Mesodermal cell (in vitro differentiated cells): Measurements from ENCODE around the gene GOLPH3L.
"Not testable (repeated sequence)": the region's sequence is repeated elsewhere in the genome, so short reads cannot be mapped to it uniquely, and the experiment has no call there.

ENCODE experiments used
- H3K27ac ChIP-seq: 2 replicates; pipeline ENCODE4 v1.7.0; 2013; ENCODE audit warnings: mild to moderate bottlenecking, low read depth, low read length, moderate library complexity; ENCODE audit not compliant: severe bottlenecking
- H3K36me3 ChIP-seq: 2 replicates; pipeline ENCODE4 v1.7.1; 2013; ENCODE audit warnings: mild to moderate bottlenecking, low read length, moderate library complexity; ENCODE audit not compliant: control insufficient read depth, insufficient read depth
- H3K4me1 ChIP-seq: one replicate; pipeline ENCODE4 v1.7.1; 2013; ENCODE audit warnings: mild to moderate bottlenecking, low read length; ENCODE audit not compliant: insufficient read depth, control insufficient read depth, poor library complexity, severe bottlenecking
- H3K4me3 ChIP-seq: 2 replicates; pipeline ENCODE4 v1.7.0; 2013; ENCODE audit warnings: low read length, control low read depth, mild to moderate bottlenecking; ENCODE audit not compliant: insufficient read depth, poor library complexity, severe bottlenecking; ENCODE audit errors: extremely low read depth
- H3K9me3 ChIP-seq: 2 replicates; pipeline ENCODE4 v1.7.1; 2013; ENCODE audit warnings: mild to moderate bottlenecking, low read length, moderate library complexity; ENCODE audit not compliant: control insufficient read depth
- WGBS, 2 experiments: methylation state at CpG; one replicate each; pipeline ENCODE4 v1.1.5; 2013; ENCODE audit warnings: missing lambda C conversion rate in 2 of 2; ENCODE audit not compliant: insufficient coverage in 2 of 2; 5-methylcytosine and 5-hydroxymethylcytosine counted together

GOLPH3L gene

DNA sequence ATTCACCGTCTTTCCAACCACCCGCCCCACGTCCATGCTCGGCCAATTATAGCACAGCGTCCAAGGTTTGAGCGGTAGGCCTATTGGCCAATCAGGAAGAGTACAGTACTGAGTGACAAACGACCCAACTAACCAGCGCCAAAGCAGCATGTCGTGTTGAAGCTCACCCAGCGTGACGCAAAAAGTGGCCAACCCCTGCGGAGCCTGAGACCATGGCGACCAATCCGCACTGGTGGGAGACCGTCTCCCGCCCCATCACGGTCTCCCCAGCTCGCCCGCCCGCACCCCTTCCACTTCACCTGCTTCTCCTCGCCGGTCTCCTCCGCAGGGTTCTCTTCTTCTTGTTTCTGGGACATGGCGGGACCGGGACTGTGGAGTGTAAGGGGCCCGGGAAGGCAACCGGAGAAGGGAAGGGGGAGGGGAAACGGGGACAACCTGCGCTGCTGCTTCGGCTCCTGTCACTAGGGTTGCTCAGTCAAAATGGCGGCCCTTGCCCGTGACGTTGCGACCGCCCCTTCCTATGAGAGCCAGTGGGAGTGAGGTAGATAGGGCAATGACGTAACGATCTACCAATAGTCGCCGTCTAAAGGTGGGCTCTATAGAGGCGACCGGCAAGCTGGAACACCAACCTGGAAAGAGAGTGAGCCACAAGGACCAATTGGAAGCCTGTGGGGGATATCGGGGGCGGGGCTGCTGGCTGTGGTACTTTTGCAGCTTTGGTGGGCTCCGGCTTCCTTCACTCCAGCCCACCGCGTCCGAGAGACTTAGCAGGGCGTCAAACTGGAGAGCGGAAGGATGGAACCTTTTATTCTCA, 67.6 kb downstream of the GOLPH3L start, which contains the start of gene ENSA:
Gene ENSA, minus strand, starts transcription at position 498 of the 814 bp plus-strand sequence. Its CDS starts 142 bp downstream, at position 356.
- H3K4me1 ChIP-seq: peaks cover 8% of the 10 kb centered on the region
- peak within 1 kb of the TSS; percentile 74 for H3K4me3 ChIP-seq
- WGBS, 2 experiments: 0% methylated on average over 36 to 37 of the region's 49 CpGs
- peak within 1 kb of the TSS; percentile 99 for H3K27ac ChIP-seq
- H3K9me3 ChIP-seq: no peaks in the 10 kb centered on the region
- peaks cover 39% of the 10 kb centered on the region for H3K36me3 ChIP-seq

DNA sequence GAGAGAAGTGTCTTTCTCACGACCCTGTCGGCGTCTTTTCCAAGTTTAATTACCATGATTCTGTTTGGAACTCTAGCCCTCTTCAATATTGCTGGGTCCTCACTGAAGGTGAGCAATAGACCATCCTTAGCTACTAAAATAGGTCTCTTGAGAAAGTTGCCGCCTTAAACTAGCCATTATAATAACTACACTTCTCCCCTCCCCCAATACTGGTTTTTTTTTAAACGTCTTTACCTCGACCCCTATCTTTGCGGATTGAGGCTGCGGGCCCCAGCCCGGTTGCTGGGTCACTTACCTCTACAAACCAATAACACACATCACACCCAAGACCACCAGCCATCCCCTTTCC, 68.2 kb downstream of the GOLPH3L start:
- 0 to 1% methylated on average over 6 to 8 of the region's 9 CpGs for WGBS, 2 experiments
- H3K4me3 ChIP-seq: peak overlapping the region; percentile 74
- no peaks in the 10 kb centered on the region for H3K9me3 ChIP-seq
- H3K27ac ChIP-seq: peak overlapping the region; percentile 99
- H3K36me3 ChIP-seq: peaks cover 45% of the 10 kb centered on the region
- peaks cover 10% of the 10 kb centered on the region for H3K4me1 ChIP-seq

DNA sequence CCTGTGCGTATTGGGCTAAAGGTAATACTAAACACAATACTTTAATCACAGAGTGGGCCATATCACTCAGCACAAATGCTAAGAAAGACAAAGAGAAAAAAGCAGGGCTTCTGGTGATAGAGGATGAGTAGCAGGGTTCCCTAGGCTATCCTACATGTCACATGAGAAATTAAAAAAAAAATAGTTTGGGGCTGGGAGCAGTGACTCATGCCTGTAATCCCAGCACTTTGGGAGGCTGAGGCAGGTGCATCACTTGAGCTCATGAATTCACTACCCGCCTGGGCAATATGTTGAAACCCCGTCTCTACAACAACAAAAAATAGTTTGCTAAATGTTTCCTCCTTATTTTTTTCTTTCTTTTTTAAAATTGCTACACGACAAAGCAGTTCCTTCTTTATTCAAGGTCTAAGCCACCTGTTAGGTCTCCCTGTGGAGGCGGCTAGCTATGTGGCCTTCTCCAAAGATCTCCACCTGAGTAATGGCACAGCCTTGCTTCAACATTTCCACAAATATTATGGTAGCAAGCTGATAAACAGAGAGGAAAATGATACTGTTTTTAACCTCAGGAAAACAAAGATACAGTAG, 69.0 kb downstream of the GOLPH3L start:
- H3K27ac ChIP-seq: no peak overlapping the region

DNA sequence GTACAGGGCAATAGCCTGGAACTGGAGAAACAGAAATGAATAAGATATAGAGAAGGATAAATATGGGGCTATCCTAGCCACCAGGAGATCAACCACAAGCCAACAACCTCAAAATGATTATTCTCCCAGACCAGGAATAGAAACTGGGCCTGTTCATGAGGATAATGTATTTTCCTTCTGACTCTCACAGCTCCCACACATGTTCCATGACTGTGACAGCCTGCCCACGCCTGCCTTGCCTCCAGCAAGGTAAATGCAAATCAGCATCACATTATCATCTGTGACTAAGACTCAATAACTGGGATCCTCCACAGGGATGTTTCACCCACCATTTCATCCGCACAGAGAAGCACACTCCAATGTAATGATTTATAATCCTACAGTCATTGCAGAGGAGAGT, 70.8 kb downstream of the GOLPH3L start:
- no peak overlapping the region for H3K4me3 ChIP-seq
- H3K27ac ChIP-seq: no peak overlapping the region
- 80 to 86% methylated on average over 1 of the region's 2 CpGs for WGBS, 2 experiments
- peaks cover 22% of the 10 kb centered on the region for H3K4me1 ChIP-seq
- H3K36me3 ChIP-seq: peaks cover 66% of the 10 kb centered on the region
- H3K9me3 ChIP-seq: no peaks in the 10 kb centered on the region

More for the DNA sequence above, 69.0 kb downstream of the GOLPH3L start:
- WGBS, 2 experiments: 82 to 86% methylated on average over 3 of the region's 5 CpGs
- Histone ChIP-seq H3K4me1 (peaks cover 15% of the 10 kb centered on the region), H3K9me3 (no peaks in the 10 kb centered on the region), H3K4me3 (peak overlapping the region; percentile 74), H3K36me3 (peaks cover 51% of the 10 kb centered on the region)

DNA sequence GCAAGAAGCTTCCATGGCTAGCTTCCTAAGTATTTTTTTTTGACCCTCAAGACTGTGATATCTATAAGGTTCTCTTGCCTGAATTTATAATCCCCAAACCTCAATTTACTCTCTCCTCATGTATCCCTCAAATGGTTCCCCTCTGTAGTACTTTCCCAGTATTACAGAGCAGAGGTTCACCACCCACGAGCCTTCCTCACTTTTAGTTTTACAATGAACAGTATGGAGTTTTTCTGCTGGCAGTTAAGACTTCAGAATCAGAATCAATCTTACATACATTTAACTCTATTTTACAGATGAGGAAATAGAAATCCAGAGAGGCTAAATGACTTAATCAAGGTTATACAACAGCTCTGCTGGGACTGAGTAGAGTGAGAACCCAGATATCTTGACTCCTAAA, 72.4 kb downstream of the GOLPH3L start:
- not testable (repeated sequence) for H3K27ac ChIP-seq, H3K9me3 ChIP-seq, H3K4me3 ChIP-seq
- Histone ChIP-seq H3K4me1 (peaks cover 19% of the 10 kb centered on the region), H3K36me3 (peaks cover 82% of the 10 kb centered on the region)
- 100% methylated on average over 1 of the region's 1 CpG; no CpG with 5 or more reads in 1 of the 2 experiments for WGBS, 2 experiments

DNA sequence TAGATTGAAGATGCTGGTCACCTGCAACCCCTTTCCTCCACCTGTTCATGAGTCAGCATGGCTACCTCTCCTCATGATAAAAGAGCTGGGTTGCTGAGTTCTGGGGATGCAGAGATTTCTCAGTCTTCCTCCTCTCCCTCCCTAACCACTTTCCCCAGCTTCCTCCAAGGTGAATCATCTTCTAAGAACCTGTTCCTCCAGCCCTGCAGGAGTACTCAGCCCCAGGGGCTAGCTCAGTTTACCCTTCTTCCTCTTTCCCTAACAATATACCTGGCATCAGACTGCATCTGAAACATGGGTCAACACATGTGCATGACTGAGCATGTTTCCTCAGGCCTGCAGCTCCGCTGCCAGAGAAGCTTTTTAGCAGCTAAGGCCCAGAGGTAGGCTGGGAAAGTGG, 72.8 kb downstream of the GOLPH3L start:
- not testable (repeated sequence) for H3K4me3 ChIP-seq, H3K9me3 ChIP-seq, H3K27ac ChIP-seq
- peaks cover 86% of the 10 kb centered on the region for H3K36me3 ChIP-seq
- H3K4me1 ChIP-seq: peaks cover 19% of the 10 kb centered on the region
- no CpG with 5 or more reads among the region's 1 CpG for WGBS, 2 experiments

DNA sequence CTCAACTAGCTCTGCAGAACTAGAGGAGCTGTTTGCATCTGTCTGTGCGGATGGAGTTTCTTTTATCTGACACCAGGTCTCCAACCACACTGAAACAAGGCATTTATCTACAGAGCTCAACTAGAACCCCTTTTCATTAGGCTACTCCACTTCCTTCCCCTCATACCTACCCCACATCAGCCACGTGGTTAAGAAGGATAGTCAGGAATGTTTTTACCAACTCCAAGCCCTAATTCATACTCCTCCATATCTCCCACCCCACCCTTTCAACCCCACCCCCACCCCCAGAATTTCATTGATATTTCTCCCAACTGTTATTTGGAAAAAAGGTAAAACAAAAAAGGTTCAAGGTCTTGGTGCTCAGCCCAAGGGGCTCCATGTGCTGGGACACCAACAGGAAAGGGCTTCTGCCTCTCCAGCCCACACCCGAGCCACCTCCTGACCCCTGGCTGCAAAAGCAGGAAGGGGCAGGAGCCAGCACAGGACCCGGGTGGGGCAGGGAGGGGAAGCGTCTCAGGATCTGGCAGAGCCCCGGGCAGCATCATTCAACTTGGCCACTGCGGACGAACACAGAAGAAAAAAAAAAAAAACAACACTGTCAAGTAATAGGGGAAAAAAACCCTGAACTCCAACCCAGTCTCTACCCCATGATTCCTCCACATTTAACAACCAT, 74.5 kb downstream of the GOLPH3L start:
- Histone ChIP-seq H3K4me1 (peaks cover 14% of the 10 kb centered on the region), H3K9me3 (no peaks in the 10 kb centered on the region), H3K4me3 (no peak overlapping the region), H3K36me3 (peaks cover 91% of the 10 kb centered on the region), H3K27ac (no peak overlapping the region)
- WGBS, 2 experiments: 100% methylated on average over 1 of the region's 8 CpGs; no CpG with 5 or more reads in 1 of the 2 experiments

DNA sequence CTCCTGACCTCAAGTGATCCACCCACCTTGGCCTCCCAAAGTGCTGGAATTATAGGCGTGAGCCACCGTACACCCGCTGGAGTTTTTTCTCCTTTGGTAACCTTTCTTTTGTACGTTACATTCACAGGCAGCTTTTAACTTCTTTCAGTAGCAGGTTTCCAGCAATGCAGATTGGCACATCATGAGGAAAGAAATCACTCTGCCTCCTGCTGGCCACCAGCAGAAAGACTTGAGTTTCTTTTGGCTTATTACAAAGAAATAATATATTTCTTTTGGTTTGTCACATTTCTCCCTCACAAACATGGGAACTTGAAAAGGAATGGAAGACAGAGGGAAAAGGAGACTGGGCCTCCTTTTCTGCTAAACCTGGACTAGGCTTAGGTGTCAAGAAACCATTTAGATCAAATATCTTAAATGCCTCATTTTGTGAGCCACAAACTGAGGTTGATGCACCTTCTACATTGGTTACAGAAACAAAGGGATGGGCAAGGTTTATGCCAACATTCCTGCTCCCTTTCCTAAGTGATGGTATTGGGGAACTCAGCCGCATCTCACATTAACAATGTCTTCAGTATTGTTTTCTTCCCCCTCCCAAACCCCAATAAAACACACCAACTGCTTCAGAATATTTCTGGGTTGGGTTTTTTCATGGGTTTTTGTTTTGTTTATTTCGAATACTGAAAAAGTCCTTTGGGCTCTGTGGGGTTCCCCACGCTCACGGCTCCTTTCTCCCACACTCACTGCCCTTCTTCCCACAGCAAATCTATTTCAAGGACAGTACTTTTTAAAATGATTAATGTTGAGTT, 75.3 kb downstream of the GOLPH3L start:
- 85 to 86% methylated on average over 4 of the region's 8 CpGs for WGBS, 2 experiments
- H3K9me3 ChIP-seq: no peaks in the 10 kb centered on the region
- H3K27ac ChIP-seq: no peak overlapping the region
- H3K4me3 ChIP-seq: no peak overlapping the region
- peaks cover 14% of the 10 kb centered on the region for H3K4me1 ChIP-seq
- H3K36me3 ChIP-seq: peaks cover 91% of the 10 kb centered on the region

DNA sequence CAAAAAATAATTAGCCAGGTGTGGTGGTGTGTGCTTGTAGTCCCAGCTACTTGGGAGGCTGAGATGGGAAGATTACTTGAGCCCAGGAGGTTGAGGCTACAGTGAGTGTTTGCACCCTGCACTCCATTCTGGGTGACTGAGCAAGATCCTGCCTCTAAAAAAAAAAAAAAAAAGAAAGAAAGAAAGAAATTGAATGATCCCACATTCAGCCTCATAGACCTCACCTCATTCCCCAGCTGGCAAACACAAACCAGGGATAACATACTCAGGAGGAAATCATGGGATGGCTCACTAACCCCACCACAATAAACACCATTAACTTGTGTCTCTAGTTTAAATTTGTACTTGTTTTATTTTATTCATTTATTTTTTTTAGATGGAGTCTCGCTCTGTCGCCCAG, 76.0 kb downstream of the GOLPH3L start:
- H3K27ac ChIP-seq: no peak overlapping the region
- H3K36me3 ChIP-seq: peaks cover 89% of the 10 kb centered on the region
- H3K4me3 ChIP-seq: no peak overlapping the region
- no peaks in the 10 kb centered on the region for H3K9me3 ChIP-seq
- H3K4me1 ChIP-seq: peaks cover 14% of the 10 kb centered on the region
- no CpG with 5 or more reads among the region's 2 CpGs for WGBS, 2 experiments
